Measurements from ENCODE around the gene PPIB. TPM values are rescaled to one million over a fixed set of nuclear protein-coding genes. Genes with fewer than 3 reads are reported as not detected.
"Not testable (repeated sequence)": the region's sequence is repeated elsewhere in the genome, so short reads cannot be mapped to it uniquely, and the experiment has no call there.

The PPIB gene
- total RNA-seq, 2 donors from 2014 or later: 367 to 656 TPM

DNA sequence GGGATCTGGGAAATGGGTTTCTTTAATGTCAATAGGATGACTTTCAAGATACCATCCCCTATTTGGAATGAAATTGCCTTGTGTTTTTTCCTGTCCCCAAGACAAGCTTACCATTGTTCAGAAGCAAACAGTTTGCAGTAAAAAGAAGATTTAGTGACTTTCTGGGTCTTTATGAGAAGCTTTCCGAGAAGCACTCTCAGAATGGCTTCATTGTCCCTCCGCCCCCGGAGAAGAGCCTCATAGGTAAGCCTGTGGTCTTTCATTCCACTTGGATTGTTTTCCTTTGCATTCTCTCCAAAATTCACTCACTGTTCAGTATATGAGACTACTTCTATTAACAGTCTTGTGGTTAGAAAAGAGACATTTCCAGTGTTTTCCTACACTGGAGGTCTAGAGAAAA, 36.8 kb downstream of the PPIB start:
- no peak overlapping the region for H3K27ac ChIP-seq
- TF ChIP-seq, protein P1, sequence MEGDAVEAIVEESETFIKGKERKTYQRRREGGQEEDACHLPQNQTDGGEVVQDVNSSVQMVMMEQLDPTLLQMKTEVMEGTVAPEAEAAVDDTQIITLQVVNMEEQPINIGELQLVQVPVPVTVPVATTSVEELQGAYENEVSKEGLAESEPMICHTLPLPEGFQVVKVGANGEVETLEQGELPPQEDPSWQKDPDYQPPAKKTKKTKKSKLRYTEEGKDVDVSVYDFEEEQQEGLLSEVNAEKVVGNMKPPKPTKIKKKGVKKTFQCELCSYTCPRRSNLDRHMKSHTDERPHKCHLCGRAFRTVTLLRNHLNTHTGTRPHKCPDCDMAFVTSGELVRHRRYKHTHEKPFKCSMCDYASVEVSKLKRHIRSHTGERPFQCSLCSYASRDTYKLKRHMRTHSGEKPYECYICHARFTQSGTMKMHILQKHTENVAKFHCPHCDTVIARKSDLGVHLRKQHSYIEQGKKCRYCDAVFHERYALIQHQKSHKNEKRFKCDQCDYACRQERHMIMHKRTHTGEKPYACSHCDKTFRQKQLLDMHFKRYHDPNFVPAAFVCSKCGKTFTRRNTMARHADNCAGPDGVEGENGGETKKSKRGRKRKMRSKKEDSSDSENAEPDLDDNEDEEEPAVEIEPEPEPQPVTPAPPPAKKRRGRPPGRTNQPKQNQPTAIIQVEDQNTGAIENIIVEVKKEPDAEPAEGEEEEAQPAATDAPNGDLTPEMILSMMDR (IDR thresholded peaks at IDR 0.05): no peak
- no peak for DNase-seq
- H3K4me3 ChIP-seq: no peak overlapping the region
- no peak overlapping the region for H3K9ac ChIP-seq (ENCODE audit: low read depth in 2 of 2, low read length in 2 of 2)
- intact Hi-C loops (cut with DNase I): no loop called here
- no peaks in the 10 kb centered on the region for H3K4me1 ChIP-seq
- no peaks in the 10 kb centered on the region for H3K27me3 ChIP-seq
- H3K36me3 ChIP-seq: peaks cover 30% of the 10 kb centered on the region
- no peaks in the 10 kb centered on the region for H3K9me3 ChIP-seq

DNA sequence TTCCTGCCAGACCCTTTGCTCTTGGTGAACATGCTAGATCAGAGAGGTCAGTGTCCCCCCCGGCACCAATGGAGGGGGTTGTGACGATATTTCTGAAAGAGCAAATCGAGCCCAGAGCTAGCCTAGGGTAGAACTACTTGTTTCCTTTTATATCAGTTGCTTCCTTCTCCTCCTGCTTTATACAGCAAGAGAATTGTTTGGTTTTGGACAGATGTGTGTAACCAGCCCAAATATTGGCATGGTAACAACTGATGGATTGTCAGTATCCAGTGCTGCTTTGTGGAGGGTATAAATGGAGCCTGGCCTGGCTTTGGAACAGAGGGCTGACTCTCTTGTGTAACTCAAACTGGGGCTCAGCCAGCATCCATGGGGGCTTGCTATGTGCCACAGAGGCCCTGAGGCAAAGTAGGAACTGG, 39.9 kb downstream of the PPIB start:
- no peak overlapping the region for H3K4me3 ChIP-seq
- H3K27me3 ChIP-seq: no peaks in the 10 kb centered on the region
- H3K27ac ChIP-seq: no peak overlapping the region
- H3K4me1 ChIP-seq: no peaks in the 10 kb centered on the region
- intact Hi-C loops (cut with DNase I): no loop called here
- TF ChIP-seq, protein P1 (IDR thresholded peaks at IDR 0.05): no peak
- H3K9me3 ChIP-seq: no peaks in the 10 kb centered on the region
- peaks cover 21% of the 10 kb centered on the region for H3K36me3 ChIP-seq
- DNase-seq: no peak
- H3K9ac ChIP-seq (ENCODE audit: low read depth in 2 of 2, low read length in 2 of 2): no peak overlapping the region

DNA sequence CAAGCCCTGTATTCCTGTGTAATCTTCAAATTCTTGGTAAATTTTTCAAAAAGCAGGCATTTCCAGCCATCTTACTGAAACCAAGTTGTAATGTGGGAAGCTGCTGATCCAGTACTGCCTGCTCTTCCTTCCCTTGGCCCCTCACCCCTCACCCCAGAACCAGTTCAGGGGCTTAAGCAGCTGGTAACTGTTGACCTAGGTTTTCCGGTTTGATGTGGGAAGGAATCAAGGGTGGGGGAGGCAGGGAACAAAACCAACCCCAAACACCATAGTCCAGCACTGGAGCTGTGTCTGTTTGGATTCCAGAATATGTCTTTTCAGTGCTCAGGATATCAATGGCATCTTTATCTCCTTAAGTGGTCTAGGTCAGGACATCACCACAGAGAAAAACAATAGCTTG, 40.4 kb downstream of the PPIB start:
- intact Hi-C loops (cut with DNase I): no loop called here
- Histone ChIP-seq H3K4me1 (no peaks in the 10 kb centered on the region), H3K9ac (ENCODE audit: low read depth in 2 of 2, low read length in 2 of 2) (no peak overlapping the region), H3K27me3 (no peaks in the 10 kb centered on the region), H3K9me3 (no peaks in the 10 kb centered on the region), H3K4me3 (no peak overlapping the region), H3K27ac (no peak overlapping the region), H3K36me3 (peaks cover 21% of the 10 kb centered on the region)
- no peak for DNase-seq
- TF ChIP-seq, protein P1 (IDR thresholded peaks at IDR 0.05): no peak

DNA sequence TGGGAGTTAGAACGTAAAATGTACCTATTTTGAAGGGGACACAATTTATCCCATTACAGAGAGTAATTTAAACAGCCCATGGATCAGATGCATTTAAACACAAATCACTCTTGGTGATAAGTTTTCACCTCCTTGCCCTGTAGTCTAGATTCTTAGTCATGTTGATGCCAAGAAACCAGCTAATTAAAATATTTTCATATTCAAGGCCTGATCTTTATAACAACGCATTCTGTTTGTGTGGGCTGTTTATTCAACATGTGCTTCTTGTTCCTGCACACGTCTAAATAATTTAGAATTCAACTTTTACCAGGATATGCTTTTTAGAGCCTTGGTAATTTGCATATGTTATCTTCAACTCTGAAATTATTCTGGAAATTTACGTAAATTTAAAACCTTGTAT, 41.2 kb downstream of the PPIB start:
- no peaks in the 10 kb centered on the region for H3K4me1 ChIP-seq
- intact Hi-C loops (cut with DNase I): no loop called here

DNA sequence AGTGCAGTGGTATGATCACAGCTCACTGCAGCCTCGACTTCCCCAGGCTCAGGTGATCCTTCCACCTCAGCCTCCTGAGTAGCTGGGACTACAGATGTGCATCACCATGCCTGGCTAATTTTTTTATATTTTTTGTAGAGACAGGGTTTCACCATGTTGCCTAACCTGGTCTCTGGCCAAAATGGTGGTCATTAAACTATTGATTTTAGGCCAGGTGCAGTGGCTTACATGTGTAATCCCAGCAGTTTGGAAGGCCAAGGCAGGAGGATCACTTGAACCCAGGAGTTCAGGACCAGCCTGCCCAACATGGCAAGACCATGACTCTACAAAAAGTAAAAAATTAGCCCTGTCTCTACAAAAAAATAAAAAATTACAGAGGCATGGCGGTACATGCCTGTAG, 42.5 kb downstream of the PPIB start:
- DNase-seq; H3K4me3 ChIP-seq; H3K27ac ChIP-seq; intact Hi-C loops (cut with DNase I); H3K9me3 ChIP-seq; H3K4me1 ChIP-seq; H3K9ac ChIP-seq (ENCODE audit: low read depth in 2 of 2, low read length in 2 of 2); H3K27me3 ChIP-seq: not testable (repeated sequence)
- peaks cover 12% of the 10 kb centered on the region for H3K36me3 ChIP-seq

More for the DNA sequence above, 41.2 kb downstream of the PPIB start:
- TF ChIP-seq, protein P1 (IDR thresholded peaks at IDR 0.05): no peak
- Histone ChIP-seq H3K36me3 (peaks cover 12% of the 10 kb centered on the region), H3K9ac (ENCODE audit: low read depth in 2 of 2, low read length in 2 of 2) (no peak overlapping the region), H3K27me3 (no peaks in the 10 kb centered on the region), H3K27ac (no peak overlapping the region), H3K4me3 (no peak overlapping the region), H3K9me3 (no peaks in the 10 kb centered on the region)
- DNase-seq: no peak

DNA sequence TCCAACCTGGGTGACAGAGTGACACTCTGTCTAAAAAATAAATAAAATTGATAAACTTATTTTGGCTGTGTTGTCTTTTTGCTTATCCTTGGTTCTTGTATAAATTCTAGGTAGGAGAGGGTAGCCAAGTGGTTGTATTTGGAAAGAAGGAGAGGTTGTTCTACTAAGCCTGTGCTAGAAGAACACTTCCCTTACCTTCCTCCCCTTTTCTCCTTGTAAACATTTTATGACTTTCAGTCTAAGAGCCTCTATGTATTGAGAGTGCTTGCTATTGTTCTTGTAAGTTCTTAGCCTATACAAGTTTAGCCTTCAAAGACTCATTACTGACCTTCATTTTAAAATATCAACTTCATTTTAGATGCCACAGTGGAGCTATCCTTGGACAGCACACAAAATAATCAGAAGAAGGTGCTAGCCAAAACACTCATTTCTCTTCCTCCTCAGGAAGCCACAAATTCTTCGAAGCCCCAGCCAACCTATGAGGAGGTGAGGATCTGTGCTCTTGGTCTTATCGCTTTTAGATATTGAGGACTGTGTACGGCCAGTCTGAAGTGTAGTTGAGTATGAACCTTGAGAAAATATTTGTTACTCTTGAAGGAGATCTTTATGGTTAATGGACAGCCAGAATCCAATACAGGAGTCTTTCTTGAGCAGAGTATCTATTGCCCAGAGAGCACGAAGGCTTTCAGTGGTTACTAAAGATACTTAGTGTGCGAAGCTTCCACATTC, 44.9 kb downstream of the PPIB start:
- DNase-seq: no peak
- intact Hi-C loops (cut with DNase I): no loop called here
- no peak overlapping the region for H3K27ac ChIP-seq
- H3K27me3 ChIP-seq: no peaks in the 10 kb centered on the region
- peaks cover 17% of the 10 kb centered on the region for H3K36me3 ChIP-seq
- TF ChIP-seq, protein P1 (IDR thresholded peaks at IDR 0.05): no peak
- no peaks in the 10 kb centered on the region for H3K4me1 ChIP-seq
- no peak overlapping the region for H3K9ac ChIP-seq (ENCODE audit: low read depth in 2 of 2, low read length in 2 of 2)
- no peaks in the 10 kb centered on the region for H3K9me3 ChIP-seq
- H3K4me3 ChIP-seq: no peak overlapping the region

Measured in colonic mucosa (tissue), 4 donors.